Measurements from ENCODE around the gene TMEM117.

GRCh38 chr12:44058366-44058765 lies 222.5 kb downstream of the TMEM117 start:
- TF ChIP-seq POLR2A (IDR thresholded peaks at IDR 0.05; ENCODE audit: low read length) (no peak), GATA1 (IDR thresholded peaks at IDR 0.05; ENCODE audit: low read depth, low read length) (no peak)
